Amniotic stem cell (primary cell): ENCODE results near the gene DLEU7.

Source experiments
- DNase-seq: peaks from one replicate; lab custom pipeline; 2025; lab: John Stamatoyannopoulos, UW

The DLEU7 gene

DNA sequence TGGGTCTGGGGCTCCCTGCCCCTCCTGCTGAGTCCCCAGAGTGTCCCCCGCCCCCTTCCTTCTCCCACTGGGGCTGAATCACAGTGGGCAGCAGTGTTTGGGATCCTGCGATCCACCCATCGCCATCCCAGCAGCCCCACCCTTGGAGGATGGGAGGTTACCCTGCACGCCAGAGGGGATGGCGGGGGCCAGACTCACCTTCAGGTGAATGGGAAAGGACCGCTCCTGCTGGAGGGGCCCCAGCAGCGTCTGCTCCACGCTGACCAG is 569 bp downstream of the DLEU7 start:
- no peak for DNase-seq

DNA sequence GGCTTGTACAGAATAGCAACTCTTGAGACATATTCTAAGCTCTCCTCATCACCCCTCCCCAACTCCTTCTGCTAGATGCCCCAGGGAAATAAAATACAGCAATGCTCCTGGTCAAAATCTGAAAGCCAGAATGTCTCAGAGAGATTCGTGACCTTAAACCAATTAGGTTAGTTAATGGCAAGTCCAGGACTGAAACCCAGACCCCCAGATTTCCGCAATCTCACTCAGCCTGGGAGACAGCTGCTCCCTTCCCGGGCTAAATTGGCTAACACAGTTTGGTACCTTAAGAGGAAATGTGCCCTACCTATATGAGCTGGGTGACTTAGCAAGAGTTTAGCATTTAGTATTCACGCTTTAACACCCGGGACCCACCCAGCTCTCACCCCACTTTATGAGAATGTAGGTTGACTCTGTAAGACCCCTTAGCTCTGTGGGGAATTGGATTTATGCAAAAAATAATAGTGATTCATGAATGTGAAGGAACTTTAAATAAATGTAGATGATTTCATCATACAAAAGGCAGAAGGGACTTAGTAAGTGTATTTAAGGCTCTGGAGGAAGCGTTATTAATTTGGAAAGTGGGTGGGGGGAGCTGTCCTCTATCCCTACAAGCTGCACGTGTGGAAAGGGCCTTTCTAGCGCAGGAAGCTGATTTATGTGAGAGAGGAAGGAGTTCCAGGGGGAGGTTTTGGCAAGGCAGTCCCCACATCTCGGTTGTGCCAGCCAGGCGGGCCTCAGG is 1.1 kb downstream of the DLEU7 start:
- no peak for DNase-seq

DNA sequence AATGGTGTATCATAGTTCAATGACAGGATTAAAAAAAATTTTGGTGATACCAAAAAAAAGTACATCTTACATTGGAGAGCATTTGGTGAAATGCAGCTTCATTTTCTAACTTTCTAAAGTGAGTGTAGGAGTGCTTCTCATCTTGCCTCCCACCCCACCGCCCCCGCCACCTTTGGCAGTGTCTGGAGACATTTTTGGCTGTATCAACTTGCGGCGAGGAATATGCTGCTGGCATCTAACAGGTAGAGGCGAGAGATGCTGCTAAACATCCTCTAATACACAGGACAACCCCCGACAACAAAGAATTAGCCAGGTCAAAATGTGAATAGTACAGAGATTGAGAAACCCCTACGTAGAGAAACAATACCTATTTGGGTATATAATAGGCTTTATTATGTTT is 1.7 kb downstream of the DLEU7 start:
- DNase-seq = no peak

DNA sequence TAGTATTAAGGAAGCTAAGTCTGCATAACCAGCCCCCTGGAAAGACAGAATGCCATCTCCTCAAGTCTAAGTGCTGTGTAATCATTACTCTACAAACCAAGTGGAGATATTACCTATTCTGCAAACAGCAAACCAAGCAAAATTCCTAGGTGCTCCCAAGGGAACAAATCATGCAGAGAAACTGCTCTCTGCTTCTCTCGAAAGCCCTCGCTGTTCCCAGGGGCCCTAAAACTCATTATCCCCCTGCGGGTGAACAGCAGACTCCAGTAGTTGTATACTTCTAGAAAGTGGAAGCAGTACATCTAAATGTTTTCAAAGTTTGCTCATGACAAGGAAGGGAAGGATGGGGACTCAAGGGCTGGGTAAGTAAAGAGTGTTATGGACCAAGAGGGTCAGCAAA is 3.2 kb downstream of the DLEU7 start:
- no peak for DNase-seq

DNA sequence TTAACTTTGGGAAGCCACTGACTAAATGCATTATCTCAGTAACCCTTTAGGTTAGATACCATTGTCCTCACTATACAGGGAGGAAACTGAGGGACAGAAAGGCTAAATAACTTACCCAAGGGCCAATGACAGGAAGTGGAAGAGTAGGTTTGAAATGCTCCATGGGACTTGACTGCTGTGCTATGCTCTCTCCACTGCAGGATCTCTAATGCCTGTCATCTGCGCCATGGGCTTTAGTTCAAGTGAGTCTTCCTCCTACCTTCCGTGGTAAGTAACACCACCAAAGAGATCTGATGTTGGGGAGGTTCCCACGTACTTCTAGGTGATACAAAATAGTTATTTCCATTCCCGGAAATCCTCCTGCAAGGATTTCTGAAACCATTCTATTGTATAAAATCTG is 3.7 kb downstream of the DLEU7 start:
- DNase-seq = no peak

DNA sequence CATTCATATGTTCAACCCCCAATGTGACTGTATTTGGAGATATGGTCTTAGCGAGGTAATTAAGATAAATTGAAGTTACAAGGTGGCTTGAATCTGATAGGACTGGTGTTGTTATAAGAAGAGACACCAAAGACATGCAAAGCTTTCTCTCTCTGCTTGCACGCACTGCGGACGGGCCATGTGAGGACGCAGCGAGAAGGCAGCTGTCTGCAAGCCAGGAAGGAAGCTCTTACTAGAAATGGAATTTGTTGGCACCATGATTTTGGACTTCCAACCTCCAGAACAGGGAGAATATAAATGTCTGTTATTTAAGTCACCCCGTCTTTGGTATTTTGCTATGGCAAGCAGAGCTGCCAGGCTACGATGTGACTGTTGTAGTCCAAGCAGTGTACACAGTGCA is 4.8 kb downstream of the DLEU7 start:
- DNase-seq = no peak

DNA sequence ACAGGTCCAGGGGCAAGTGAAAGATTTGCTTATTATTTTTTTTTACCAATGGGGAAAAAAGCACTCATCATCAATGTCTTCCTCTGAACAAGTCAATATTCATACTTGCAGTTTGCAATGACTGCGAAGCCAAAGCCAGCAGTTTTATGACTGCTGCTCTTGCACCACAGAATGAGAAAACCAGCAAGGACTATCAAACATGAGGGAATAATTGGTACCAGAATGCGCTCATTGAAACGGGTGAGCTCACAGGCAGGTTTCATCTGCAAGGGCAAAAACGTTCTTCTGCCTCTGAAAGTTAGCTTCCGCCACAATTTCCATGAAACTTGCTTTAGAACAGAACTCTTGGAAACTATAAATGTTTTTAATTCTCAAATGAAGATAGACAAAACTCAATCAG is 5.5 kb downstream of the DLEU7 start:
- no peak for DNase-seq

DNA sequence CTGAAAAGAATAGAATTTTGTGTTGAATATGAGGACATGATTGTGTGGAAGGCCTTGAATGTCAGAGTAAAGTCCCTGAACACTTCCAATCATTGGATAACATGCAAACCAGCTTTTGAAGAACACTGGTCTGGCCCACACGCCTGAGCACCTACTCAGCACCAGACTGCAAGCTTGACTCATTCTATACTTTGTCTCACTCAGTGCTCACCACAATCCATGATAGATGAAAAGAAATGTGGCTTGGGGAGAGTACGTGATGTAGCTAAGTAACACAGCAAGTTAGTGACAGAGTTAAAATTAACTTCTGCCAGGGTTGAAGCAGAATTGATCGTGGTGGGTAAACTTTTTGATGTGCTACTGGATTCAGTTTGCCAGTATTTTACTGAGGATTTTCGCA is 12.0 kb downstream of the DLEU7 start:
- DNase-seq = no peak

DNA sequence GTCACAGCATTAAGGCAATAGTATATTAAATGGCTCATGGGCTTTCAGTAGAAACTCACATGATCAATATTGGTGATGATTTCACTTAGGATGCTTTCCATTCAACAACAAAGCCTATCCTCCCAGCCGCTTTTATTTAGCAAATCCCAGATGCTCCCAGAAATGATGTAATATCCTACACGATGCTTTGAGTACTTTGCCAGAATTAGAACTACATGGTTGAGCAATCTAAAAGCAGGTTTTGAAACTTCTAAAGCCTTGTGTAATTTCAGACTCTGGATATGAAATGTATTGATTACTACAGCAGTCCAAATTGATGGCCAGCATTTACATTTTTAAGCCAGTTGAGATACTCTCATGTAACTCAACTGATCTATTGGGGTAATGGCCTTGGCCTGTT is 13.6 kb downstream of the DLEU7 start:
- DNase-seq = no peak

DNA sequence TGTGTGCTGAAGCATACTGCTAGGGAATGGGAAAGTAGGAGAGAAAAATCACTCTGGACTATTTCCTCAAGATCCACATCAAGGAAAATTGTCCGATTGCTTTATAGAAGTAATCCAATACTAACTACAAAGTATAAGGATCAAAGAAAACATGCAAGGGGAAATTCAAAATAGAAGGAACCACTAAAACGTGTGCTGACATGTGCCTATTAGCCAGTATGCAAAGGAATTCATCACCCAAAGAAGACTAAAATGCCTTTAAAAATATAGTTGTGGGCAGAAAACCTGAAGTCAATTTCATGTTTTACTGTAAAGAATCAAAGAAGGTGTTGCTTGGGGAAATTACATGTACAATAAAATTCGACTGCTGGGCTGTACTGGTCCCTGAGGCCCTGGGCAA is 14.3 kb downstream of the DLEU7 start:
- no peak for DNase-seq

DNA sequence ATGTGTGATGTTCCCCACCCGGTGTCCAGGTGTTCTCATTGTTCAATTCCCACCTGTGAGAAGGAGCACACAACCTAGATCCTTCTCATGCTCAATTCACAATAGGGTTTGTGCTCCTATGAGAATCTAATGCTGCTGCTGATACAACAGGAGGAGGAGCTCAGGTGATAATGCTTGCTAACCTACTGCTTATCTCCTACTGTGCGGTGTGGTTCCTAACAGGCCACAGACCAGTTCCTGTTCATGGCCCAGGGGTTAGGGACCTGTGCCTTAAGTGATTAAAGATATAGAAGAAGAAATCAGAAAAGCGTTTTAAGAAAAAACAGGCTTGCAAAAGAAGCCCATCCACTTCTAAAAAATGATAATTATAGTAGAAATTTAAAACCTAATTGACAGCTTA is 17.5 kb downstream of the DLEU7 start:
- DNase-seq = no peak

DNA sequence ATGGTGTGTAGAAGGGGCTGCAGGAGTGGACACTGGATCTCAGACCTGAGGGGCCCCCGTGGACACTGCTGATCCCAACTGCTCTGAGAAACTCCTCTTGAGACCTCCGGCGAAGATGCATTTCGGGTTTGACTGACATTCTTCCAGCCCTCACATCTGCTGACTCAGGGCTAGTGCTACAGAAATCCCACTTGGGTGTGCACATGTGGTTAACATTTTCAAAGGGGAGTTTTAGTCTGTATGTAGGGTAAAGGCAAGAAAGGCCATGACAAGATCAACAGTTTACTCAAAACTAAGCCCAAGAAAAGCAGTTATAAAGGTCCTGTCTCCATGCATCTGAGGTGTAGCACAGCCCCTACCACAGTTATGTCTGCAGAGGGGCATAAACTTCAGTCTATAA is 31.2 kb downstream of the DLEU7 start:
- no peak for DNase-seq

DNA sequence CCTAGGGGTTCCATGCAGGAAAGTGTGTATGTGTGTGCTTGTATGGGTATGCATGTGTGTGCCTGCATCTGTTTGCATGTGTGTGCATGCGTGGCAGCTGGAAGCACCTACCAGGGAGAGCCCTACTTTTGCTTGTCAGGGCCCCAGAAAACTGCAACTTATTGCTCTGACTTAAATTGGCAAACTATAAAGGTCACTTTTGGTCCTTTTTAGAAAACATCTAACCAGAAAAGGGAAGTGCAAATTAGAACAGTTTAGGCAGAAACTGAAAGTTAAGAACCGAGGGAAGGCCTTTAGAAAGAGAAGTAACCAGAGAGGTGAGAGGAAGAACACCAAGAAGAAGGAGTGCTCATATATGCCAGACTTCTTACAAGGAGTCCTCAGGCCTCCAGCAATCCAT is 32.5 kb downstream of the DLEU7 start:
- no peak for DNase-seq

DNA sequence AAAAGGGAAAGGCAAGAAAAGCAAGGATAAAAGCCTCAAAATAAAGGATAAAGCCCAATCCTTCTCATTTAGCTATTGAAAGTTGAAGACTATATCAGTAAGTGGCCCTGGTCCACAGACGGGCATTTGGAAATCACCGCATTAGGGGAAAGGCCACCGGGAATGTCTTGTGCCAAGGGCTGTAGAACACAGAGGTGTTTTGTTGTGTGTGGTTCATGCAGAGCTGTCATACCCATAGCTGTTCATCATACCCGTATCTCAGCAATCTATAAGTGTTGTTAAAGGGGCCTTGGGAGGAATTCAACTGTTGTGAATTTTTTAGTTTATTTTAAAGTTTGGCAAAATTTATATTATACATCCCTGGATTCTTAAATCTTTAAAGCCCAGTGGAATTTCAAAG is 33.0 kb downstream of the DLEU7 start:
- DNase-seq = no peak

DNA sequence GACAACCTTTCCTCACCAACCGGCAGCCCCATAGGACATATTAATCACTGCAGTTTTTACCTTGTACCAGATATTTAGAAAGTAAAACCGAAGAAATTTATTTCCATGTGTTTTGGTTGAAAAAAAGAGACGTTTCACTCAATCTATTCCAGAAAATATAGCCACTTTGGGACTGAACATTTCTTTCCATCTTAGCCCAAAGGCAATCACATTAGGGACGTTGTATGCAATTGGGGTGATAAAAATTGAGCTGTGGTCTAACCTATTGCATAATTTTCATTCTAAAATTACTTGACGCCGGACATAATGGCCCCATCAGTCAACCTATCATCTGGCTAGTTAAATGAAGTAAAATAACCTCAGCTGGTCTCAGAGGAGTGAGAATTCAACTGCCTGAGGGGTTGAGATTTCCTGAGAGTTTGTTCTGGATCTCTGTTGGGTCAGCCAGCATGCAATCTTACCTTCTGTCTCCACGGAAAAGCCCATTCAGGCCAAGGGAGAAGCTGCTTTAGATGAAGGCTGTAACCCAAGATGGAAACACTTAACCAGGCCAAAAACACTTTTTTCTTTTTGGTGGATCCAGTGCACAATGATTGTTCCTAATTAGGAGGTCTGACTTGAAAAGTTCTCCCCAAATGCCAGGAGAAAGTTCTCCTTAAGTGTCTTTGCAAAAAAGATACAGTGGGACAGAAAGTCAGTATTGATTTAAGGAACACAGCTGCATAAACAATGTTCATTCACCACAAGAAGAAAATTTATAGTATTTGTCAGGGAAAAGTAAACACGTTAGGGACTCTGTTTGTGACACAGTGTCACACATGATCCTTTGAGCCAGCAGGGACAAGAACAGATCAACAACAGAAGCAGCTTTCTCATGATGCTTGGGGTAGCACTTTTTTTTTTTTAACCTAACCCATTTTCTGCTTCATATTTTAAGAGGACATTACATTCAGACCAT is 34.1 kb downstream of the DLEU7 start:
- no peak for DNase-seq

DNA sequence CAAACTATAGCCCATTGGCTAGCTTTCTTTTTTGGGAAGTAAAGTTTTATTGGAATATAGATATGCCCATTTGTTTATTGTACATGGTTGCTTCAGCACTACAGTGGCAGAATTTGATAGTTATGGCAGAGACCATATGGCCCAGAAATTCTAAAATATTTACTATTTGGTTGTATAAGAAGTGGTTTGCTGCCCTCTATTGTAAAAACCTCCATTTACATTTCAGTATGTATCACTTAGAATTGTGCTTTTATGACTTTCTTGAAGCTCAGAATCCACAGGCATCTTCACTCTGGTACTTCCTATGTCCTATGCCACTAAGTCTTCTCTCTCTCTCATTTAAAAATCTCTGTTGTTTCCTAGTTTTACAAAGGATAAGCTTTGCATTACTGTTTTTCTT is 37.7 kb downstream of the DLEU7 start:
- no peak for DNase-seq

DNA sequence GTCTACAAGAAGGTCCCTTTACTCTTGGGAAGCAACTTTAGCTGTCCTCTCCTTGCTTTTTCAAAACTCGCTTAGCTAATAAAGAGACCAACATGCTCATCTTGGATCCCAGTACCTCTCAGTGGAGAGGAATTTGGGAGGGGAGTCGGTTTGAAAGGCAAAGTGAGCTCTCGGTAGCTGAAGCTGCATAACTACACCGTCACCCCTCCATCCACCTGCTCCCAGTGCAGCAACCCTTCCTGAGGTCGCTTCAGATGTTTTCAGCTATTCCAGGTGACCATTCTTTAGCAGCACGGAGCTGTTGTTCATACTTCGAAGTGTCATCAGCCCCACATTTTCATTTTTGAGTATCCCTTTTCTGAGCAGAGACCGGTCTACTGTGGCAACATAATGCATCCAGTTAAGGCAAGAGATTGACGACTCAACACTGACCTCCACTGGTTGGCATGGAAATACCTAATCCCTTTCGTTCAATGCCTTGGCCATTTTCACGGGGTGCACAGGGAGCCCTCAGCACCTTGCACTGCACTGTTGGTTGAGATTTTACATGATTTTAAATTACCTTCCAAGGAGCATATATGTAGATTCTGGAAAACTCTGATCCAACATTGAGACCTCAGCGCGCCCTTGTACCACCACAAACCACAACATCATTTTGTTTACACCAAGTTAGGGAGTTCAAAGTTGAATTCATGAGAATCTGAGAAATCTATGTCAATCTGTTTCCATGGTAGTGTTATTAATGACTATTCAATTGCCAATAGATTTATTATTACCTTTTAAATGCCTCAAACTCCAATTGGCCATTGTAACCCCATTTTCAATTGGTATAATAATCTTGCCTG is 42.2 kb downstream of the DLEU7 start:
- peak; percentile 78 for DNase-seq

DNA sequence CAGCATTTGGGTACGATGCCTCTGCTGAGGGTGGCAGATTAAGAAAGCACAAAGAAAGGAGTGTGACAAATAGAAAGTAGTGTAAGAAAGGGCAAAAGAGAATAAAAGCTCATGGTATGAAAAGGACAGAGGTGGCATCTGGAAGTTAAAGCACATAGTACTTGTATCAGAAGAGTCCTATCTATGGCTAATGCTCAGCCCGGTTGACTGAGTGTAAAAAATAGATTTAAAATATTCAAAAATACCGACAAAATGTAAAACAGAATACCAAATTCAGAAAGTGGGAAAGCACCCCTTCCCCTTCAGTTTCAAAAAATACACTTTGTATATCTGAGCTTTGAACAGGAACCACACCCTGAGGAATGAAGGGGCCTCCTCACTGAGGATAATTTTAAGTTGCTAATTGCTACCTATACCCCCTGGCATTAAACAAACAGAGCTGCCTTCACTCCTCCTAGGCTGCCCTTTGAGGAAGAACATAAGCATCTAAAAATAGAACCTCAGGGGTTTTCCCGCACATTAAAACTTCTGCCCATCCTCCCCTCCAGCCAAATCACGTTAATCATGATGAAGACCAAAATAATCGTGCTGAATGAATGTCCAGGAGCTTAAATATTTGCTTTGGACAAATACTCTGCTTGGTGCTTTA is 43.3 kb downstream of the DLEU7 start:
- DNase-seq = no peak

DNA sequence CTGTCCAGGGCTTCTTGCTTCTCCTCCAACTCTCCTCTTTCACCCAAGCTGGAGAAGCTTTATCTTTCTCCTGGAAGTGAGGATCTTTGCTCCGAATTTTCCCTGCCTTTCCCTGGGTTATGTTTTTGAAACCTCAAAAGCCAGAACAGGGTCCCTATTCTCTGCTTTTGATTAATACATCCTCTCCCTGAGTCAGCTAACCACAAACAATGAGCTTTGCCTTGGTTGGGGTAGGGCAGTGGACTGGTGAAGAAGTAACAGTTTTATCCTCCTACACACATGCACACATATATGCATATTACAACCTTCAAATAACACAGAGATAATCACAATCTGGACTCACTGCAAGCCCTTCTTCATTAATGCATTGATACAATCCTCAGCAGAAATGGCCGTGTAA is 44.6 kb downstream of the DLEU7 start:
- DNase-seq = no peak

DNA sequence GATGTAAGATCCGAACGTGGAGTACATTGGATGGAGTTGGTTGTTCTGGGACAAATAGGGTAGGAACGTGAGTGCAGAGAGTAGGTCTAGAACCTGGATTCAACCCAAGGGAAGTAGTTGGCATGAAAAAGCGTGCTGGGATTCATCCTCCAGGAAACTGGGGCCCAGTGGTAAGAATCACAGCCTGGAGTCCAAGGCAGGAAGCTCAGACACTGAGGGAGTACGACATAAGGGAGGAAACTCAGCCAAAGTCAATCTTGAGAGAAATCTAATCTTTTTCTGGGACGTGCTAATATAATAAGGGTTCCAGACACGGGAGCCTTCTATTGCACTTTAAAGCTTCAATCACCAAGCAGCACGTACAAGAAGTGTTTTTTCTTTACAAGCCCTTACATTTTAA is 46.4 kb downstream of the DLEU7 start:
- no peak for DNase-seq

DNA sequence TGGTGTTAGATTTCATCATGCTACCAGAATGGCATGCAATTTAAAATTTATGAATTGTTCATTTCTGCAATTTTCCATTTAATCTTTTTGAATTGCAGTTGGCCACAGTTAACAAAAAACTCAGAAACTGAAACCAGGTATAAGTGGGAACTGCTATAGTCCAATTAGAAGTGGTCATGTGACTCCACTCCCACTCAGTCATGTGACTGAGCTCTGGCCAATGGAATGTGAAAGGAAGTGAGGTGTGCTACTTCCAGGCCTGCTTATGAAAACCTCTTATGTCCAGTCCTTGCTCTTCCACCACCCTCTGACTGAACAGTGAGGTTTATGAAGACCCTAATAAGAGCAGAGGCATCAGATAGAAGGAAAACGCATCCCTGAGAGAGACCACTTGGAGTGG is 47.0 kb downstream of the DLEU7 start:
- DNase-seq = no peak

DNA sequence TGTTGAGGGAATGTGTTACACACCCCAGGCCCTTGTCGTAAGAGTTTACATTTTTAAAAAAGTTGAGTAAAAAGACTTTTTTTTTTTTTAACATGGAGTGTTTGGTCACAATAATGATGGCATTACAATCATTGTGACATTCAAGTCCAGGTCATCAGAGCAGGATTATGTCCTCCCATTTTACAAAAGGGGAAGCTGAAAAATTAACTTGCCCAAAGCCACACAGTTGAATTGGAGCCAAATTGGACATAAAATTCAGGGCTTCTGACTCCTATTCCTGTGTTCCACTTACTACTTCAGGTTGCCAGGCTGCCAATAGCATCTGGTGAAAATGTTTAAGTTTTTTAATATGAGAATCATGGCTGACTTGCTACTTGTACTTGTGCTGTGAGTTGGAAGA is 49.3 kb downstream of the DLEU7 start:
- no peak for DNase-seq
